ENCODE data around the gene CTSA.

The CTSA gene

GRCh38 chr20:45890985-45891983 is at the start of gene CTSA, which contains the start of gene NEURL2:
CTSA (plus strand) TSS chr20:45891335; CDS start chr20:45891569, 234 bp downstream.
NEURL2 (minus strand) TSS chr20:45891208; CDS start chr20:45890991, 217 bp downstream.
- peak; percentile 87 for DNase-seq

GRCh38 chr20:45841407-45842129 is 49.6 kb upstream of the CTSA start:
- DNase-seq = no peak

GRCh38 chr20:45842169-45842812 is 48.8 kb upstream of the CTSA start:
- no peak for DNase-seq

DNA sequence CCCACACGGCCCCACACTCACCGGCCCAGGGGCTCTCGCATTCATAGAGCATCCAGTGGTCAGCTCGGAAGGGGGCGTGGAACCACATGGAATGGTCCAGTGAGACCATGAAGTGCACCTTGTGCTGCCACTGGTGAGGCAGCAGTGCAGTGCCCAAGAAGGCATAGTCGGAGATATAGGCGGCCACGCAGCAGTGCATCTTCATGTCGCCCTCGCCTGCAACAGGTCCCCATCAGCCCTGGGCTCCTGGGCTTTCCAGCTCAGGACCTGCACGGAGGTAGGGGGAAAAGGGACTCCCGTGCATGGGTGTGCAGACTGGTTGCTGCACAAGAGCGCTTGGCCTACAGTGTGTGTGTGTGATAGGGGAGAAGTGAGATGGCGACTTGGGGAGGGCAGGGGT is 47.6 kb upstream of the CTSA start:
- no peak for DNase-seq

GRCh38 chr20:45845452-45845851 is 45.7 kb upstream of the CTSA start:
- no peak for DNase-seq

- no peak for DNase-seq
These were observed 42.7 kb upstream of the CTSA start for GRCh38 chr20:45848421-45848820.

DNA sequence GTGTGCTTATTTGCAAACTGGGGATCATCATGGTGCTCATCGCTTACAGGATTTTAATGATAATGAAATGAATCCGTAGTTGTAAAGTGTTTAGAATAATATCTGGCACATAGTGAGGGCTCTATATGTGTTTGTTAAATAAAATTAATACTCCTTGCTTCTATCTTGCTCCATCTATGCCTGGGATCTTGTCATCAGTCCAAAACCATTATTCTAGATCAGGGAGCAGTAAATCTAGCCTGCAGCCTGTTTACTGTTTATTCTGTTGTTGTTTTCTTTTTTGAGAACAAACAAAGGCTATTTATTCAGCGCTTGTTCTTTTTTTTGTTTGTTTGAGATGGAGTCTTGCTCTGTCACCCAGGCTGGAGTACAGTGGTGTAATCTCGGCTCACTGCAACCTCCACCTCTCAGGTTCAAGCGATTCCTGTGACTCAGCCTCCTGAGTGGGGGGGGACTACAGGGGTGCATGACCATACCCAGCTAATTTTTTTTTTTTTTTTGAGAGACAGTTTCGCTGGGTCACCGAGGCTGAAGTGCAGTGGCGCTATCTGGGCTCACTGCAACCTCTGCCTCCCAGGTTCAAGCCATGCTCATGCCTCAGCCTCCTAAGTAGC is 42.1 kb upstream of the CTSA start:
- DNase-seq = no peak

- no peak for DNase-seq
These were observed 40.9 kb upstream of the CTSA start for GRCh38 chr20:45850238-45850637.

DNA sequence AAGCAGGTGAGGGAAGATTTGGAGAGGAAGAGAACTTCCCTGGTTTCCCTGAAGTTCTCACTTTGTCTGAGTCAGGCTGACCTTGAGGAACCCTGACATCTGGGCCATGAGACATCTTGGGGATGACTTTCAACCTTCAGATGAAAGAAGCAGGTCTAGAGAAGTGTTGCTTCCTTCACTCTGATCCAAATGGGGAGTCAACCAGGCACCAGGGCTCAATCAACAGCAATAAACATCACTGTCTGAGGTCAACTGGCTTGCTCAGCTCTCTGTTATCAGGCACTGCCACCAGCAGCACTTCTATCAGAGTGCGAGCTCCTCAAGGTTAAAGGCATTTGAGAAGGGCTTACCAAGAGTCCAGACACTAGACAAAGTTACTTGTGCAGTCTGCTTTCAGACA is 40.2 kb upstream of the CTSA start:
- no peak for DNase-seq

DNA sequence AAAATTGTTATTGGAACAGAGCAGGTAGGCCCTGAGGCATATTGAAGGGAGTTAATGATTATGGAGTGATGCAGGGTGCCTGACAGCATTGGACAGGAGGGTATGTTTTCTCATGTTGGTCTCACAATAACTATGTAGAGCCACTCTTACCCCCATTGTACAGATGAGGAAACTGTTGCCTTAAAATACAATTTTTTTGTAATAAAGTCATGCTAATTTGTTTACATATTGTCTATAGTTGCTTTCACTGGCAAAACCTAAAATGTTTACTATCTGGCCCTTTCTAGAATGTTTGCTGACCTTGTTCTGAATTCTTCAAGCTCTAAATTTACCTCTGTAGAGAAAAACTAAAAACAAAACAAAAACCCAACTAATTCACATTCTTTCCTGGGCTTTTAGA is 39.6 kb upstream of the CTSA start:
- DNase-seq = no peak

DNA sequence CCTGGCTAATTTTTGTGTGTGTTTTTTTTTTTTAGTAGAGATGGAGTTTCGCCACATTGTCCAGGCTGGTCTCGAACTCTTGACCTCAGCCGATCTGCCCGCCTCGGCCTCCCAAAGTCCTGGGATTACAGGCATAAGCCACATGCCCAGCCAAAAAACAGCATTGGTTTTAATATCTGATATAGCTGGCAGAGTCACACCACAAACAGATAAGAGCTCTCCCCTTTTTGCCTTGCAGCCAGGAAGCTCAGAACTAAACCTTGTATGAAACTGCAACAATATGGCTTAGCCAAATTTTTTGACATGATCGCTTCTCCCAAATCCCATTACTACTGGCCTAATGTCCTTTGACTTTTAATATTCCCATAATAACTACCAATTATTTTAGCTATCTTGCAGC is 38.8 kb upstream of the CTSA start:
- no peak for DNase-seq

DNA sequence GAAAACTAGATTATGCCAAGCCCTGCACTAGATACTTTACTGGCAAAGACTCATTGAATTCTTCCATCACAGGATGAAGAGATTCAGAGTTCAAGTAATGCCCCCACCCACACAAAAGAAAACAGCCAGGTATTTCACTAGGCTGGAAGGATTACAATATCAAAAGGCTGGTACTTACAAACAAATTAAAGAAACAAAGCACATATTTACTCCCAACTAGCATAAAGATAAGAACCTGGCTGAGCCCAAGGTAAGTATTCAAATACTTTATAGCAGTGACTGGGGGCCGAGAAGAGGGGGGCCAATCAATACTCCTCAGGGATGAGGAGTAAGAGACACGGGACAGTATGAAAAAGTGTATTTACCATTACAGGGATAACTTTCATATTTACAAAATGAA is 37.7 kb upstream of the CTSA start:
- no peak for DNase-seq

- peak; percentile 90 for DNase-seq
These were observed 33.8 kb upstream of the CTSA start, which contains the start of the genes ACOT8 and ZSWIM3 for GRCh38 chr20:45857114-45857881. ACOT8 (minus strand) TSS chr20:45857392; CDS start chr20:45857315, 77 bp downstream. ZSWIM3 (plus strand) TSS chr20:45857614; CDS start chr20:45857826, 212 bp downstream.

DNA sequence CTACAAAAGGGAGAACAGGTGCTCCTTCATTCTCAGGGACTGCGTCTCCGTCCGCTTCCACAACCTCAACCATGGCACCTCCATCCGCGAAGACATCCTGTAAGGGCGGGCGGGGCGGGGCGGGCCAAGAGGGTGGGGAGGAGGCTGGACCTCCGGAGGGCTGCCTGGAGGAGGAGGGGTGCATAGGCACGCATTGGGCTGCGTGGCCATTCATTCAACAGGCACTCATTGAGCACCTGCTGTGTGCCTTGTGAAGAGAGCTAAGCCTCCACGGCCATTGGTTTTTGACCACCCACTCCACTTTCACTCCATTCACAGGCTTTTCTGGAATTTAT is 33.3 kb upstream of the CTSA start:
- no peak for DNase-seq

- no peak for DNase-seq
These were observed 31.2 kb upstream of the CTSA start for GRCh38 chr20:45859916-45860315.

DNA sequence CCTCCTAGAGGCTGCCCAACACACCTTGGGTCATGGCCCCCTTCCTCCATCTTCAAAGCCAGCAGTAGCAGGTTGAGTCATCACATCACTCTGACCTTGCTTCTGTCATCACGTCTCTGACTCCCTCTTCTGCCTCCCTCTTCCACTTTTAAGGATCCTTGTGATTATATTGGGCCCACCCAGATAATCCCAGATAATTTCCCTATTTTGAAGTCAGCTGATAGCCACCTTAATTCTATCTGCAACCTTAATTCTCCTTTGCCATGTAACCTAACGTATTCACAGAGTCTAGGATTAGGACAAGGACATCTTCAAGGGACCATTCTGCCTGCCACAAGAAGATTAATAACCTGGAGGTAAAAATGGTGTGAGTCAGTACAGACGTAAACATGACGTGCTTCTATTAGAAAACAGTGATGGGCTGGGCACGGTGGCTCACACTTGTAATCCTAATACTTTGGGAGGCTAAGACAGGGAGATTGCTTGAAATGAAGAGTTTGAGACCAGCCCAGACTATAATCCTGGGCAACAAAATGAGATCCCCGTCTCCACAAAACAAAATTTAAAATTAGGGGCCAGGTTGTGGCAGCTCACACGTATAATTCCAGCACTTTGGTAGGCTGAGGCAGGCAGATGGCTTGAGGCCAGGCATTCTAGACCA is 30.4 kb upstream of the CTSA start:
- no peak for DNase-seq

- DNase-seq = no peak
These were observed 29.7 kb upstream of the CTSA start for GRCh38 chr20:45861221-45862075.

GRCh38 chr20:45863543-45864470 is 27.3 kb upstream of the CTSA start:
- no peak for DNase-seq

GRCh38 chr20:45866454-45866853 is 24.7 kb upstream of the CTSA start:
- no peak for DNase-seq

Data from activated naive CD4-positive, alpha-beta T cell treated with Interleukin-2 at 50 U/mL for 16 hours (primary cell).